HG02852 (cell line): ENCODE data around the gene RP2.

Source experiments
- ATAC-seq: cut with Tn5 transposase; IDR thresholded peaks from one replicate; pipeline ENCODE4 v1.9.1; 2021; ENCODE audit warnings: mild to moderate bottlenecking, moderate library complexity; ENCODE audit not compliant: unreplicated experiment

RP2 gene

DNA sequence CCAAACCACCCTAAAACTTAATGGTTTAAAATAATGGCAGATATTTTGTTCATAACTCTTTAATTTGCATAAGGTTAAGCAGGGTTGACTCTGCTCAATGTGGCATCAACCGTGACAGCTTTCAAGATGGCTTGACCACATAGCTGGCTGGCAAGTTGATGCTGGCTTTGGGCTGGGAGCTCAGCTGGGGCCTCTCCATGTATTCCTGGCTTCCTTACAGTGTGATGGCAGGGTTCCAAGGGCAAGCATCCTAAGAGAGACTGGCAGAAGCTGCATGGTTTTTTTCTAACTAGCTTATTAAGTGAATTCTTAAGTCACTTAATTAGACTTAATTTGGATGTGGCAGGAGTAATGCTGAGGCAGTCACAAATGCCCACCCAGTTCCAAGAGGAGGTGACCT is 4.5 kb downstream of the RP2 start:
- no peak for ATAC-seq

- no peak for ATAC-seq
These were observed 8.1 kb downstream of the RP2 start for GRCh38 chrX:46844913-46845312.

DNA sequence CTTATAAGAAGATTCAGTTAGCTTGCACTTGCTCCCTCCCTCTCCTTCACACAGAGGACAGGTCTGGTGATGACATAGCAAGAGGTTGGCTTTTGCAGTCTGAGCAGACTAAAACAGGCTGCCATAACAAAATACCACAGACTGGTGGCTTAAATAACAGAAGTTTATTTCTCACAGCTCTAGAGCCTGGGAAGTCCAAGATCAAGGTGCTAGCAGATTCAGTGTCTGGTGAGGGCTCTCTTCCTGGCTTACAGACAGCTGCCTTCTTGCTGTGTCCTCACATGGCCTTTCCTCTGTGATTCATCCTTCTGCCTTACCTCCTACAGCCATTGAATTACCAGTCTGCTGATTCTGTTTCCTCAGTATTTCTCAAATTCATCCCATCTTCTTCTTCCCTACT is 13.1 kb downstream of the RP2 start:
- no peak for ATAC-seq

DNA sequence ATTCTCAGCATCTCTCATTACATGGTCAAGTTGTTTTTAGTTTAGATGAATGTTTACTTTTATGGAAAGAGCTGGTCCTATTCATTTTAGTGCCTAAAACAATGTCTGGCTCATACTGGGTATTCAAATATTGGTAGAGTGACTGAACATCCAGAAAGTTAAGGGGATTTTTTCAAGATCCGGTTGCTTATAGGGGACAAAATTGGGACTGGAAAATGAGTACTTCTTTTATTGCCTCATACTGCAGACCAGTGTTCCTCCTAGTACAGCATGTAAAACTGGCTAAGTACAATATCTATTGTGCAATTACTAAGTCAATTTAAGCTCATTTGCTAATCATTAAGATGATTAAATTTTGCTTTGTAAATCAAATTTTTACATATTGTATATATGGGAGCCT is 13.9 kb downstream of the RP2 start:
- ATAC-seq: no peak

GRCh38 chrX:46856483-46856882 is 19.6 kb downstream of the RP2 start:
- ATAC-seq: no peak

- ATAC-seq: no peak
These were observed 23.7 kb downstream of the RP2 start for GRCh38 chrX:46860557-46860956.

GRCh38 chrX:46863072-46863471 is 26.2 kb downstream of the RP2 start:
- ATAC-seq: no peak

DNA sequence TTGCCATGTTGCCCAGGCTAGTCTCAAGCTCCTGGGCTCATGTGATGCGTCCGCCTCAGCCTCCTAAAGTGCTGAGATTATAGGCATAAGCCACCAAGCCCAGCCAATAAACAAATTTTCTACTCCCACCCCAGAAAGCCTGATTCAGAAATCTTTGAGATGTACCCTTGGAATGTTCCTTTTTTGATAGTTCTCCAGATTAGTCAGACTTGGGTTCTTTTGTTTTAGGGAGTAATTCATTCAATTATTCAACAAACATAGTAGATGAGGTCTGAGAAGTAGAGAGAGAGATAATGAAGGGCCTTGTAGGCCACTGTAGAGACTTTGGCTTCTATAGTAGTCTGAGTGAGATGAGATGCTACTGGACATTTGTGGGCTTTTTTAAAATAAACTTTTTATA is 27.8 kb downstream of the RP2 start:
- no peak for ATAC-seq

GRCh38 chrX:46865281-46865680 is 28.4 kb downstream of the RP2 start:
- no peak for ATAC-seq

DNA sequence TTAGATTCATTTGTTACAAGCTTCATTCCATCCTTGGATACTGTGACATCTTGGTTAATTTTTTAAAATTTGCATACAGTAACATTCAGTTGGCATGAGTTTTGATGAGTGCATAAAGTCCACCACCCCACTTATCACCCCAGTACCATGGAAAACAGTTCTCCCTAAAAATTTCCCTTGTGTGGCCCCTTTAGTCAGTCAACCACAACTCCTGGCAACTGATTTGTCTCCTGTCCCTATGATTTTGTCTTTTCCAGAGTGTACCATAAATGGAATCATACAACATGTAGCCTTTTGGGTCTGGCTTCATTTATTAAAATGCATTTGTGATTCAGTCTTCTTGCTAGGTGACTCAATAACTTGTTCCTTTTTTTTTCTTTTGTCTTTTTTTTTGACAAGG is 29.9 kb downstream of the RP2 start:
- no peak for ATAC-seq

- ATAC-seq: no peak
These were observed 36.9 kb downstream of the RP2 start for GRCh38 chrX:46873746-46874145.

DNA sequence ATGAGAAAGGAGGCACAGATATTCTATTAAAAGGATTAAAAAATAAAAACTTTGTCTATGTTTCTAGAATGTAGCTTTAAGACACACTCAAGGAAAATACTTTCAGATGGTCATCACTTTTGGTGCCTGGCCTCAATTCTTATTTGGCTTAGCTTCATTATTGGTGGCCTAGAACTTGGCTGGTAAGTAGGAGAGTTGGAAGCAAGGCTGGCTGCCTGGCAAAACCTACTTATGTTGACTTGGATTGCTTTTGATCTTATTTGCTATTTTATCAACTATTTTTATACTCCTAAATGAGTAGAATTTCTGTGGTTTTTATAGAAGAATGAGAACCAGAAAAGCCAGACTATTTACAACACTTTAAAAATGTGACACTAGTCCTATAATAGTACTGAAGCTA is 40.1 kb downstream of the RP2 start:
- no peak for ATAC-seq

DNA sequence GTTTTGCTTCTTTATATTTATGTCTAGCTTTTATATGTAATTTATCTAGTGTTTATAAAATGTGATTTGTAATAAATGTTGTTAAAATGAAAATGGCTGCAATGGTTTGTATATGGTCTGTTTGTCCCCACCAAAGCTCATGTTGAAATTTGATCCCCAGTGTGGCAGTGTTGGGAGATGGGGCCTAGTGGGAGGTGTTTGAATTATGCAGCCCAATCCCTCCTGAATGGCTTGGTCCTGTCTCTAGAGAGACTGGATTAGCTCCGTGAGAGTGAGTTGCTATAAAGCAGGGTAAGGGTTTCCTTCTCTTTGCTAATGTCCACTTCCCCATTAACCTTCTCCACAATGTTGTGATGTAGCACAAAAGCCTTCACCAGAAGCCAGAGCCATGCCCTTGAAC is 45.4 kb downstream of the RP2 start:
- ATAC-seq: no peak

DNA sequence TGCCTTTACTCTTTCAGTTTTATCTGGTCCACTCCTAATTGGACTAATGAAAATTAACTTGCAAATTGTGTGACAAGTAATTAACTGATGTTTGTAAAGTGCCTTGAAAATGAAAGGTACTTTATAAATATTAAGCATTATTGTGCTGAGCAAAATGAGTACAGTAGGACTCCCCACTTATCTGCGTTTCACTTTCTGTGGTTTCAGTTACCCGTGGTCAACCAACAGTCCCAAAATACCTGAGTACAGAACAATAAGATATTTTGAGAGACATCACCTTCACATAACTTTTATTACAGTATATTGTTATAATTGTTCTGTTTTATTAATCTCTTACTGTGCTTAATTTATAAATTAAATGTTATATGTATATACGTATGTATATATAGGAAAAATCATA is 48.0 kb downstream of the RP2 start:
- ATAC-seq: peak; percentile 68

- no peak for ATAC-seq
These were observed 61.4 kb downstream of the RP2 start for GRCh38 chrX:46898207-46898606.

DNA sequence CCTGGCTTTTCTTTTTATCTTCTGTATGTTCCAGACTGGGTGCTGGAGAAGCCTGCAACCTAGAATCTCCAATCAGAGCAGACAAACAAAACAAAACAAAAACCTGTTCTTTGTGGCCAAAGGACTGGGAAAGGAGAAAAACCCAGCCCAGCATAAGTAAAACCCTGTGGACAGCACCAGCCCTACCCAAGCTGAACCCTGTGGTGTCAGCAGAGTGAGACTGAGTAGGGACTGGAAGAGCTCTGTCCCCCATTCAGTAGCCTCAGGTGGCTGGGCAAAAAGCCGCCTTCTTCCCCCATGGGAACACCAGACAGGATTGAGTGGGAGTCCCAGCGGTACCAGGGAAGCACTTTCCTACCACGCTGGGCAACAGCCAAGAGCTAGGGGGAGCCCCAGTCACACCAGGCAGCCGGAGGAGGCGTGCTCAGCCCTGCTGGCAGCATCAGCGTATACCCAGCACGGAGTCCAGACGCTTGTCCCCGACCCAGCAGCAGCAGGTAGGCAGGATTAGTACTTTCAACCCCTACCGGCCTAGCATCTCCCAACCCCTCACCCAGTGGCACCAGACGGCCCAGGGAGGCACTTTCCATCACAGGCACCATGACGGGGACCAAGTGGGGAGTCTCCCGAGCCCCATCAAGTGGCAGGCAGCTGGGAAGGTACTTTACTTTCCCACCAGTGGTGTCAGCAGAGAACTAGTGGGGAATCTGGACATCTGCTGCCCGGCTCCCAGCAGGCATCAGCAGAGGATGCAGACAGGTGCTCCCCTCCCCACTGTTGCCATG is 66.8 kb downstream of the RP2 start:
- ATAC-seq: peak; percentile 81

DNA sequence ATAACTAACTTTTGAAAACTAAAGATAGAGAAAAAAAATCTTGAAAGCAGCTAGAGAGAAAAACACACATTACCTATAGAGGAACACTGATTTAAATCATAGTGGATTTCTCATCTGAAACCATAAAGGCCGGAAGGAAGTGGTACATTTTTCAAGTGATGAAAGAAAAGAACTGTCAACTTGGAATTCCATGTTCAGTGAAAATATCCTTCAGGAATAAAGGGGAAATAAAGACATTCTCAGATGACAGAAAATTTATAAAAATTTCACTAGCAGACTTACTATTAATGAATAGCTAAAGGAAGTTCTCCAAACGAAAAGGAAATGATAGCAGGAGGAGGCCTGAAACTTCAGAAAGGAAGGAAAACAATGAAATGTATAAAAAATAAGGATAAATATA is 67.8 kb downstream of the RP2 start:
- no peak for ATAC-seq

- ATAC-seq: no peak
These were observed 73.6 kb downstream of the RP2 start for GRCh38 chrX:46910415-46910814.

DNA sequence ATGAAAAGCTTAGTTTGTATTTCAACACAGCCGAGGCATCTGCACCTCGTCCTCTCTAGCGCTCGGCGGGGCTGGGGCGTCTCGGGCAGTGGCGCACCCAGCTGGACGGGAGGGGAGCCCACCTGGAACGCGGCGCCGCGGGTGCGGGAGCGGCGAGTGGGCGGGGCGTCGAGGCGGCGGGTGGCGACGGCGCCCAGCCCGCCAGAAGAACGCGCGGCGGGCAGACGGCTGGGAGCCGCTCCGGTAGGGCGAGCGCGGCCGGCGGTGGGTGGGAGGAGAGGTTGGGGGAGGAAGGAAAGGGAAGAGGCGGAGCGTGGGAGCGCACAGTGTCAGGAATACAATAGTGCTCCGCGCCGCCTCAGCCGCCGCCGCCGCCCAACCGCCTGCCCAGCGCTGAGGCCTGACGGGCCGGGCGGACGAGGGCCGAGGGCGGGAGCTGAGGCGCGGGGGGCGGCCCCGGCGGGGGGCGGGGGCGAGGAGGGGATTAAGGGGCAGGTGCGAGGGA is 75.3 kb downstream of the RP2 start, which contains the start of gene JADE3:
JADE3 (plus strand) TSS at position 324 of the 505 bp plus-strand sequence. CDS start 72,474 bp downstream, outside the sequence.
- peak; percentile 38 for ATAC-seq

DNA sequence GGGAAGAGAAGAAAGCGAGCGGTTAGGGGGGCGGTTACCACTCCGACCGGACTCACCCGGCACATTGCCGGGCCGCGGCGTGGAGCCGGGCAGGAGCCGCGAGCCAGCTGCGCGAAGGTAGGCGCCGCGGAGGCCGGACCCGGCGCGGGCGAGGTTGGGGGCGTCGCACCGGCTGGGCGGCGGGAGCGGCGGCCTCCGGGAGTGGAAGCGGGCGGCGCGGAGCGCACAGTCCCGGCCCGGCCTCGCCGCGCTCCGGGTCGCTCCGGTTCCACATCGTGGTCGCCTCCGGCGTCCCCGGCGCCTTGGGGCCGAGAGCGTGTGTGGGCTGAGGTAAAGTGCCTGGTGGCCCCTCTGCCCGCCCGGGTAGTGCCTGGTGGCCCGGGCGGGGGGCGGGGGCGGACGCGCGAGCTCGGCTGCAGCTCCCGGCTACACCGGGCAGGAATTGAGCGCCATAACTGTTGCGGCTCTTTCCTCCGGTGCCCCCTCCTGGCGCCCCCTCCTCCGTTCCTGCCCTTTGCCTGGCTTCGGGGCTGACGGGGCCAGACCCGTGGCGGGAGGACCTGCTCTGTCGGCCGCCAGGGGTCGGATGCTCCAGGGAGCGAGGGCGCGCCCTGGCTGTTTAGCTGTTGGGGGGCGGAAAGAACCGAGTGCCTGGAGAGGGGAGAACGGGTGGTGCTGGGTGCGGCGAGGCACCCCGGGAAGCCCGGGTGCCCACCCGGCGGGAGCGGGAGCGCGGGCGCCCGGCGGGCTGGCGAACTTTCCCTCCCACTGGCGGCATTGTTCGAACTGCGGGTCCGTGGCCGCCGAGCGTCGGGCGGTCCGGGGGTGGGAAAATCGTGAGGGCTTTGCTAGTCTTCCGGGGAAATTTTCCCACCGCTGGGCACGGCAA is 76.0 kb downstream of the RP2 start:
- peak; percentile 54 for ATAC-seq

- no peak for ATAC-seq
These were observed 76.8 kb downstream of the RP2 start for GRCh38 chrX:46913667-46914066.

DNA sequence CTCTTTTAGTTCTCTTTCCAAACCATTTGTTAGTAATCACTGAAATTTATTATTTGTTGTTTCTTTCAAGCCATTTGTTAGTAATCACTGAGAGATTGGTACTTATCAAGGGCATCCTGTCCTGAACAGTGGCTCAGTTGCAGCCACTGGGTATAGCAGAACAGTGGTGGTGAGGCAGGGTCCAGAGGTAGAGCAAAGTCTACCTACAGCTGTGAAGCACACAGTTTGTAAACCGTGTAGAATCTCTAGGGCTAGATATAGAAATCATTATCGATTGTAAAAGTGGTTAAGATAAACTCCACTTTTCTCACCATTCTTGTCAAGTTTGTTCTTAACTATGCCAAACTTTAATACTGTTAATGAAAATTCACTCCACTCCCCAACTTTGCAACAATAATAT is 79.4 kb downstream of the RP2 start:
- no peak for ATAC-seq
